Measurements from ENCODE around the gene ABHD17A. TPM values are rescaled to one million over a fixed set of nuclear protein-coding genes. Genes with fewer than 3 reads are reported as not detected.

The ABHD17A gene
- total RNA-seq, 6 experiments from 2014 or later: 20.4 to 49.5 (median 23.5) TPM

DNA sequence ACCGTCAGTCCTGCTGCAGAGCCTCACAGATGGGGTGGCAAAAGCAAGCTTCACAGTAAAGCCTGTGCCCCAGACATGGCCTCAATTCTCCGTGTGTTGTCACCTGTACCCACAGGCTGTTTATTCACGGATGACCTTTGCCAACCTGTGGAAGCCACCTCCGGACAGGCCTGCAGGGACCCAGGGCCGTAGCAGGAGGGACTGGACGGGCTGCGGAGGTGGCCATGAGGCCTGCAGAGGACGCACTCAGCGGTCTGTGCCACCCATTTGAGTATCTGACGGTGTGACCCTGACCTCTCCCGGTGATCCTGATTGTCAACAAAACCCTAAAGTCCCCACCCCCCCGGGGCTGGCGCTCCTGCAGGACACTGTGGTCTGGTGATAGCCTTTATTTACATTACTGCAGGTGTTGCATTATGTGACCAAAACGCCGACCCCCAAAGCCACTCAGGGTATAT is 14.1 kb downstream of the ABHD17A start:
- Histone ChIP-seq H3K27me3 (no peaks in the 10 kb centered on the region), H3K27ac (peak overlapping the region; percentile 48 to 92 (median 90)), H3K4me1 (peaks cover 0 to 65% (median 25%) of the 10 kb centered on the region in 4 donors), H3K36me3 (no peaks in the 10 kb centered on the region), H3K9me3 (no peaks in the 10 kb centered on the region), H3K4me3 (peak overlapping the region in 2 of 3 donors; percentile 21 to 31)
- intact Hi-C loops (cut with DNase I): no loop called here
- 23% methylated on average over 3 of the region's 15 CpGs for WGBS (ENCODE audit: insufficient coverage, low coverage, low lambda C conversion rate, missing lambda C conversion rate)
- DNase-seq (peak; percentile 86 to 98 (median 93)), ATAC-seq (peak; percentile 64 to 81 (median 76))
- no peak for TF ChIP-seq POLR2A (IDR thresholded peaks at IDR 0.05)
- TF ChIP-seq, protein P1, sequence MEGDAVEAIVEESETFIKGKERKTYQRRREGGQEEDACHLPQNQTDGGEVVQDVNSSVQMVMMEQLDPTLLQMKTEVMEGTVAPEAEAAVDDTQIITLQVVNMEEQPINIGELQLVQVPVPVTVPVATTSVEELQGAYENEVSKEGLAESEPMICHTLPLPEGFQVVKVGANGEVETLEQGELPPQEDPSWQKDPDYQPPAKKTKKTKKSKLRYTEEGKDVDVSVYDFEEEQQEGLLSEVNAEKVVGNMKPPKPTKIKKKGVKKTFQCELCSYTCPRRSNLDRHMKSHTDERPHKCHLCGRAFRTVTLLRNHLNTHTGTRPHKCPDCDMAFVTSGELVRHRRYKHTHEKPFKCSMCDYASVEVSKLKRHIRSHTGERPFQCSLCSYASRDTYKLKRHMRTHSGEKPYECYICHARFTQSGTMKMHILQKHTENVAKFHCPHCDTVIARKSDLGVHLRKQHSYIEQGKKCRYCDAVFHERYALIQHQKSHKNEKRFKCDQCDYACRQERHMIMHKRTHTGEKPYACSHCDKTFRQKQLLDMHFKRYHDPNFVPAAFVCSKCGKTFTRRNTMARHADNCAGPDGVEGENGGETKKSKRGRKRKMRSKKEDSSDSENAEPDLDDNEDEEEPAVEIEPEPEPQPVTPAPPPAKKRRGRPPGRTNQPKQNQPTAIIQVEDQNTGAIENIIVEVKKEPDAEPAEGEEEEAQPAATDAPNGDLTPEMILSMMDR (IDR thresholded peaks at IDR 0.05): peak in 3 of 4 donors; percentile 15 to 37 (median 32)

DNA sequence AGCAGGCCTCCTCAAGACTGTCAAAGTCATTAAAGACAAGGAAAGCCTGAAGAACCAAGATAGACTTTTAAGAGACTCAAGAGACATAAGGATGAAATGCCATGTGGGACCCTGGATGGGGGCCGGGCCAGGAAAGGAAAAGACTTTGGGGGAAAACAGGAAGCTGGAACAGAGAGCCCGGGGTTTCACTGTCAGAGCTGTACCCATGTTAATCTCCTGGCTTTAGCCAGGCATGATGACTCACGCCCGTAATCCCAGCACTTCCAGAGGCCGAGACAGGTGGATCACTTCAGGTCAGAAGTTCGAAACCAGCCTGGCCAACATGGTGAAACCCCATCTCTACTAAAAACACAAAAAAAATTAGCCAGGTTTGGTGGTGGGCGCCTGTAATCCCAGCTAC is 16.3 kb downstream of the ABHD17A start:
- H3K9me3 ChIP-seq: no peaks in the 10 kb centered on the region
- ATAC-seq (no peak), DNase-seq (no peak)
- no peak overlapping the region for H3K27ac ChIP-seq
- 69% methylated on average over 4 of the region's 7 CpGs for WGBS (ENCODE audit: insufficient coverage, low coverage, low lambda C conversion rate, missing lambda C conversion rate)
- intact Hi-C loops (cut with DNase I): no loop called here
- H3K4me1 ChIP-seq: peaks cover 0 to 60% (median 24%) of the 10 kb centered on the region in 4 donors
- H3K27me3 ChIP-seq: no peaks in the 10 kb centered on the region
- no peaks in the 10 kb centered on the region for H3K36me3 ChIP-seq
- TF ChIP-seq POLR2A (IDR thresholded peaks at IDR 0.05): no peak
- TF ChIP-seq, protein P1 (IDR thresholded peaks at IDR 0.05): no peak
- H3K4me3 ChIP-seq: no peak overlapping the region

DNA sequence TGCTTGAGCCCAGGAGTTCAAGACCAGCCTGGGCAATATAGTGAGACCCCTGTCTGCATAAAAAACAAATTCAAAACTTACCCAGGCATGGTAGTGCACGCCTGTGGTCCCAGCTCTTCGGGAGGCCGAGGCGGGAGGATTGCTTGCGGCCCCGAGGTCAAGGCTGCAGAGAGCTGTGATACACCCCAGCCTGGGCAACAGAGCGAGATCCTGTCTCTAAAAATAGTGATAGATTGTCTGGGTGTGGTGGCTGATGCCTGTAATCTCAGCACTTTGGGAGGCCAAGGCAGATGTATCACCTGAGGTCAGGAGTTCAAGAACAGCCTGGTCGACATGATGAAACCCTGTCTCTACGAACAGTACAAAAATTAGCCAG is 18.0 kb downstream of the ABHD17A start:
- WGBS (ENCODE audit: insufficient coverage, low coverage, low lambda C conversion rate, missing lambda C conversion rate): 81% methylated on average over 9 of the region's 9 CpGs
- Histone ChIP-seq H3K9me3 (no peaks in the 10 kb centered on the region), H3K27ac (peak overlapping the region in 2 of 3 donors; percentile 1 to 29), H3K27me3 (no peaks in the 10 kb centered on the region), H3K4me1 (peaks cover 0 to 45% (median 14%) of the 10 kb centered on the region in 4 donors), H3K4me3 (no peak overlapping the region), H3K36me3 (no peaks in the 10 kb centered on the region)
- DNase-seq (no peak), ATAC-seq (no peak)
- intact Hi-C loops (cut with DNase I): no loop called here
- TF ChIP-seq, protein P1 (IDR thresholded peaks at IDR 0.05): no peak
- no peak for TF ChIP-seq POLR2A (IDR thresholded peaks at IDR 0.05)

DNA sequence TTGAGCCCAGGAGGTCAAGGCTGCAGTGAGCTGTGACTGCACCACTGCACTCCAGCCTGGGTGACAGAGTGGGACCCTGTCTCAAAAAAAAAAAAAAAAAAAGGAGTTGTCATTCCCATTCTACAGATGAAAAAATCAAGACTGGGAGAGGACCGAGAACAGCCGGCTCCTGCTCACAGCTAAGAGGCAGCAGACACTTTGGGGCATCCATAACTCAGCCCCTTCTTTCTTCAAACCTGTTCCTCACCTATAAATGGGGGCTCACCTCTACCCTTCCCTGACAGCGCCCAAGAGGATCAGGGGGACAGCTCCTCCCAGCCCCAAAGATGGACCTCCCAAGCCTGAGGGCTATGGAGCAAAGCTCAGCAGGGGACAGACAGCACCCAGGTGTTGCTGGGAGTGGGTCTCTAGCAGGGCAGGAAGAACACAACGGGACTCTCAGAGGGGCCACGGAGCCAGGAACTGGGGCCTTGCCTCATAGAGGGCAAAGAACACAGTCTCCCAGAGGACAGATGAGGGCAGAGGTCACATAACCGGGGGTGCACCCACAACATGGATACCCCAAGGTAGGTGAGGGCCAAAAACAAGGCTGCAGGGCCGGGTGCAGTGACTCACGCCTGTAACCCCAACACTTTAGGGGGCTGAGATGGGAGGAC is 18.5 kb downstream of the ABHD17A start:
- 100% methylated on average over 3 of the region's 8 CpGs for WGBS (ENCODE audit: insufficient coverage, low coverage, low lambda C conversion rate, missing lambda C conversion rate)
- no peak for ATAC-seq

More for the DNA sequence above, 18.5 kb downstream of the ABHD17A start:
- Histone ChIP-seq H3K36me3 (no peaks in the 10 kb centered on the region), H3K4me3 (no peak overlapping the region), H3K9me3 (no peaks in the 10 kb centered on the region), H3K4me1 (peaks cover 0 to 45% (median 13%) of the 10 kb centered on the region in 4 donors), H3K27me3 (no peaks in the 10 kb centered on the region), H3K27ac (peak overlapping the region in 2 of 3 donors; percentile 1 to 29)
- TF ChIP-seq POLR2A (IDR thresholded peaks at IDR 0.05): no peak
- TF ChIP-seq, protein P1 (IDR thresholded peaks at IDR 0.05): no peak
- intact Hi-C loops (cut with DNase I): no loop called here
- peak; percentile 24 to 62 (median 59) for DNase-seq
